HepG2 (cell line): ENCODE data around the gene RNF208. TPM values are rescaled to one million over a fixed set of nuclear protein-coding genes. Genes with fewer than 3 reads are reported as not detected.

ENCODE experiments used
- CEBPB ChIP-seq: IDR thresholded peaks from 2 replicates; pipeline ENCODE4 v1.6.1; 2011; ENCODE audit warnings: low read depth, low read length, improper control_type of control experiment, borderline replicate concordance
- HNF4A ChIP-seq: sonication (generic); formaldehyde crosslinking; IDR thresholded peaks from 2 replicates; pipeline ENCODE4 v1.4.0; 2020; ENCODE audit warnings: missing genetic modification reagents
- MEIS1 ChIP-seq: sonication (generic); formaldehyde crosslinking; IDR thresholded peaks from 2 replicates; pipeline ENCODE4 v1.9.0; 2021; ENCODE audit warnings: mild to moderate bottlenecking, missing genetic modification reagents, moderate library complexity, borderline replicate concordance
- NFE2L2 ChIP-seq: fragments of 150-350 bp; IDR thresholded peaks from 2 replicates; pipeline ENCODE4 v1.6.1; 2014; ENCODE audit warnings: low read length
- NR1H2 ChIP-seq: sonication (generic); formaldehyde crosslinking; IDR thresholded peaks from 2 replicates; pipeline ENCODE4 v1.8.1; 2022; ENCODE audit warnings: low read depth, missing genetic modification reagents, borderline replicate concordance
- RBAK ChIP-seq: sonication (generic); formaldehyde crosslinking; IDR thresholded peaks from 2 replicates; pipeline ENCODE4 v1.5.1; 2020; ENCODE audit warnings: mild to moderate bottlenecking, missing genetic modification reagents
- RXRA ChIP-seq: sonication (generic); formaldehyde crosslinking; IDR thresholded peaks from 2 replicates; pipeline ENCODE4 v1.5.1; 2020; ENCODE audit warnings: missing genetic modification reagents
- SKI ChIP-seq: fragments of 450-650 bp; IDR thresholded peaks from one replicate; pipeline ENCODE4 v1.6.1; 2018; ENCODE audit warnings: mild to moderate bottlenecking; ENCODE audit not compliant: partially characterized antibody
- SSRP1 ChIP-seq: IDR thresholded peaks from 2 replicates; pipeline ENCODE4 v1.6.1; 2016; ENCODE audit warnings: control low read depth
- ZNF205 ChIP-seq: IDR thresholded peaks from 2 replicates; pipeline ENCODE4 v1.6.1; 2018; ENCODE audit warnings: missing biosample characterization, missing genetic modification reagents
- ZNF274 ChIP-seq: sonication (generic); formaldehyde crosslinking; IDR thresholded peaks from 2 replicates; pipeline ENCODE4 v1.5.1; 2020; ENCODE audit warnings: mild to moderate bottlenecking, missing genetic modification reagents
- ZNF33A ChIP-seq: sonication (generic); formaldehyde crosslinking; IDR thresholded peaks from 2 replicates; pipeline ENCODE4 v1.5.1; 2020; ENCODE audit warnings: missing genetic modification reagents, mild to moderate bottlenecking, moderate library complexity, borderline replicate concordance
- ZNF460 ChIP-seq: sonication (generic); formaldehyde crosslinking; IDR thresholded peaks from 2 replicates; pipeline ENCODE4 v1.5.1; 2020; ENCODE audit warnings: missing genetic modification reagents, mild to moderate bottlenecking, borderline replicate concordance
- ZNF484 ChIP-seq: sonication (generic); formaldehyde crosslinking; IDR thresholded peaks from 2 replicates; pipeline ENCODE4 v1.5.1; 2020; ENCODE audit warnings: mild to moderate bottlenecking, low read depth, missing genetic modification reagents, borderline replicate concordance
- ZNF746 ChIP-seq: sonication (generic); formaldehyde crosslinking; IDR thresholded peaks from 2 replicates; pipeline ENCODE4 v1.8.0; 2022; ENCODE audit warnings: mild to moderate bottlenecking, missing genetic modification reagents
- ZNF761 ChIP-seq: sonication (generic); formaldehyde crosslinking; conservative IDR thresholded peaks from 2 replicates; pipeline ENCODE4 v1.4.0; 2020; ENCODE audit warnings: mild to moderate bottlenecking, missing genetic modification reagents
- ZNF883 ChIP-seq: sonication (generic); formaldehyde crosslinking; IDR thresholded peaks from 2 replicates; pipeline ENCODE4 v1.5.1; 2020; ENCODE audit warnings: mild to moderate bottlenecking, missing genetic modification reagents; ENCODE audit errors: not compliant biosample characterization
- polyA plus RNA-seq, 8 experiments: library from polyadenylated mRNA; depleted of rRNA in 3 of 8; stranded (reverse) in 7 of 8; unstranded in 1 of 8; fragments of >200 nt; fragmentation: Illumina TruSeq in 4 of 8; extraction: Trizol in 4 of 8; gene quantifications; 2 replicates each; pipeline versions ENCODE4 v1.2.1 to v1.2.3, GENCODE V29; 2011 to 2016; ENCODE audit warnings: low read depth in 4 of 8, missing spikeins in 1 of 8, mixed read lengths in 1 of 8; ENCODE audit not compliant: insufficient read depth in 1 of 8
- total RNA-seq, 5 experiments: library from RNA; depleted of rRNA; stranded (reverse); fragments of >200 nt; fragmentation: Illumina TruSeq; extraction: Trizol; gene quantifications; 2 replicates each; pipeline ENCODE4 v1.2.3, GENCODE V29; 2016; ENCODE audit warnings: low read depth in 1 of 5
- TF ChIP-seq, protein P1 (sequence below): sonication (generic); formaldehyde crosslinking; IDR thresholded peaks from 2 replicates; pipeline ENCODE4 v1.4.0; 2020; ENCODE audit warnings: missing genetic modification reagents
- TF ChIP-seq, protein P2 (sequence below): sonication (generic); formaldehyde crosslinking; IDR thresholded peaks from 2 replicates; pipeline ENCODE4 v1.4.0; 2020; ENCODE audit warnings: missing genetic modification reagents, borderline replicate concordance
- TF ChIP-seq, protein P3 (sequence below): IDR thresholded peaks from 2 replicates; pipeline ENCODE4 v1.6.1; 2012; ENCODE audit warnings: low read depth, low read length, improper control_type of control experiment
- TF ChIP-seq, protein P4 (sequence below): sonication (generic); formaldehyde crosslinking; IDR thresholded peaks from 2 replicates; pipeline ENCODE4 v1.4.0; 2020; ENCODE audit warnings: mild to moderate bottlenecking, missing genetic modification reagents

The RNF208 gene
- total and polyA plus RNA-seq, 2 of the 13 experiments (the other 11 are each of a cell fraction or from before 2014, with no cell fraction given): 1.6 to 2.1 TPM

DNA sequence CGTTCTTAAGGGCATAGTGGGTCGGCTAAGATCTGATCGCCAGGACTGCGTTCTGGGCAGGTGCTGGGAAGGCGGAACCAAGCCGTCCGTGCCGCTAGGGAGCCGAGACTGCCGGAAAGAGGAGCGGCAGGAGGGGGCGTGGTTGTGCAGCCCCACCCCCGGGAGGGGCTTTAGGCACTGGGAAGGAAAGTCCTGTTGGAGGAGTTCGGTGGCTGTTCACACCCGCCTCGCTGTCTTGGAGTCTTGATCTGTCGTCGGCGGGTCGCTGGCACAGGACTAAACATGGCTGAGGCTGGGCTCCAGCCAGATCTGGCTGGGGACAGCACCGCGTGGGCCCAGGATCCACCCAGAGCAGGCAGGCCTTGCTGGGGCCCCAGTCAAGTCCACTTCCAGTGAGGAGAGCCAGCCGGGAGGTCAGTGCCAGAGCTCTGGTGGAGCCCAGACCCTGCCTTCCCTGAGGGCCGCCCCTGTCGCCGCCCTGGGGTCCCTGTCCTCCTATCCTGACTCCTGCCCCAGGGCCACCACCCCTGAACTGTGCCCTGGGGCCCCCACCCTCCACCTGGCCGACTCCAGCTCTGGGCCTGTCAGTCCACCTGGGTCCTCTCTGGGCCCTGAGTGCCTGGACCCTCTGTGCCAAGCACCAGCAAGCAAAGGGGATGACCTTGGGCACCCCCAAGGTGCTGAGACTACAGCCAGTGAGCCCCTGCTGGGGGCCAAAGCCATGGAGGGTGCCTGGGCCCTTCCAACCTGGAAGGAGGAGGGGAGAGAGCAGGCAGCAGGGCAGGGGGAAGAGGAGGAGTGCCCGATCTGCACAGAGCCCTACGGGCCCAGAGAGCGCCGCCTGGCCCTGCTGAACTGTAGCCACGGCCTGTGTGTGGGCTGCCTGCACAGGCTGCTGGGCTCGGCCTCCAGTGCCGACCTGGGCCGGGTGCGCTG is 4.5 kb downstream of the RNF208 start (continued):
- TF ChIP-seq, protein P1, sequence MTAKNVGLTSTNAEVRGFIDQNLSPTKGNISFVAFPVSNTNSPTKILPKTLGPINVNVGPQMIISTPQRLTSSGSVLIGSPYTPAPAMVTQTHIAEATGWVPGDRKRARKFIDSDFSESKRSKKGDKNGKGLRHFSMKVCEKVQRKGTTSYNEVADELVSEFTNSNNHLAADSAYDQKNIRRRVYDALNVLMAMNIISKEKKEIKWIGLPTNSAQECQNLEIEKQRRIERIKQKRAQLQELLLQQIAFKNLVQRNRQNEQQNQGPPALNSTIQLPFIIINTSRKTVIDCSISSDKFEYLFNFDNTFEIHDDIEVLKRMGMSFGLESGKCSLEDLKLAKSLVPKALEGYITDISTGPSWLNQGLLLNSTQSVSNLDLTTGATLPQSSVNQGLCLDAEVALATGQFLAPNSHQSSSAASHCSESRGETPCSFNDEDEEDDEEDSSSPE: no peak
- peak; percentile 38; the same call in 1 of the 2 replicates for TF ChIP-seq SSRP1 (CRISPR knock-in tag)
- TF ChIP-seq MEIS1 (CRISPR knock-in tag): 0 out of 2 replicates have a peak, but pooled peaks have one; percentile 30
- TF ChIP-seq, protein P2, sequence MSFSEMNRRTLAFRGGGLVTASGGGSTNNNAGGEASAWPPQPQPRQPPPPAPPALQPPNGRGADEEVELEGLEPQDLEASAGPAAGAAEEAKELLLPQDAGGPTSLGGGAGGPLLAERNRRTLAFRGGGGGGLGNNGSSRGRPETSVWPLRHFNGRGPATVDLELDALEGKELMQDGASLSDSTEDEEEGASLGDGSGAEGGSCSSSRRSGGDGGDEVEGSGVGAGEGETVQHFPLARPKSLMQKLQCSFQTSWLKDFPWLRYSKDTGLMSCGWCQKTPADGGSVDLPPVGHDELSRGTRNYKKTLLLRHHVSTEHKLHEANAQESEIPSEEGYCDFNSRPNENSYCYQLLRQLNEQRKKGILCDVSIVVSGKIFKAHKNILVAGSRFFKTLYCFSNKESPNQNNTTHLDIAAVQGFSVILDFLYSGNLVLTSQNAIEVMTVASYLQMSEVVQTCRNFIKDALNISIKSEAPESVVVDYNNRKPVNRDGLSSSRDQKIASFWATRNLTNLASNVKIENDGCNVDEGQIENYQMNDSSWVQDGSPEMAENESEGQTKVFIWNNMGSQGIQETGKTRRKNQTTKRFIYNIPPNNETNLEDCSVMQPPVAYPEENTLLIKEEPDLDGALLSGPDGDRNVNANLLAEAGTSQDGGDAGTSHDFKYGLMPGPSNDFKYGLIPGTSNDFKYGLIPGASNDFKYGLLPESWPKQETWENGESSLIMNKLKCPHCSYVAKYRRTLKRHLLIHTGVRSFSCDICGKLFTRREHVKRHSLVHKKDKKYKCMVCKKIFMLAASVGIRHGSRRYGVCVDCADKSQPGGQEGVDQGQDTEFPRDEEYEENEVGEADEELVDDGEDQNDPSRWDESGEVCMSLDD (CRISPR knock-in tag): no peak
- no peak; the same call in 1 of the 2 replicates for TF ChIP-seq RXRA
- TF ChIP-seq ZNF33A (CRISPR knock-in tag): no peak
- TF ChIP-seq NFE2L2: no peak
- no peak for TF ChIP-seq ZNF484 (CRISPR knock-in tag)
- no peak for TF ChIP-seq ZNF460 (CRISPR knock-in tag)
- TF ChIP-seq RBAK: no peak
- no peak; the same call in 1 of the 2 replicates for TF ChIP-seq HNF4A (CRISPR knock-in tag)
- no peak for TF ChIP-seq SKI
- peak; percentile 32; the same call in 1 of the 2 replicates for TF ChIP-seq ZNF746 (CRISPR knock-in tag)
- TF ChIP-seq, protein P3, sequence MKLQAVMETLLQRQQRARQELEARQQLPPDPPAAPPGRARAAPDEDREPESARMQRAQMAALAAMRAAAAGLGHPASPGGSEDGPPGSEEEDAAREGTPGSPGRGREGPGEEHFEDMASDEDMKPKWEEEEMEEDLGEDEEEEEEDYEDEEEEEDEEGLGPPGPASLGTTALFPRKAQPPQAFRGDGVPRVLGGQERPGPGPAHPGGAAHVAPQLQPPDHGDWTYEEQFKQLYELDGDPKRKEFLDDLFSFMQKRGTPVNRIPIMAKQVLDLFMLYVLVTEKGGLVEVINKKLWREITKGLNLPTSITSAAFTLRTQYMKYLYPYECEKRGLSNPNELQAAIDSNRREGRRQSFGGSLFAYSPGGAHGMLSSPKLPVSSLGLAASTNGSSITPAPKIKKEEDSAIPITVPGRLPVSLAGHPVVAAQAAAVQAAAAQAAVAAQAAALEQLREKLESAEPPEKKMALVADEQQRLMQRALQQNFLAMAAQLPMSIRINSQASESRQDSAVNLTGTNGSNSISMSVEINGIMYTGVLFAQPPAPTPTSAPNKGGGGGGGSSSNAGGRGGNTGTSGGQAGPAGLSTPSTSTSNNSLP: no peak
- peak; percentile 53; the same call in 1 of the 2 replicates for TF ChIP-seq ZNF761 (CRISPR knock-in tag)
- TF ChIP-seq, protein P4, sequence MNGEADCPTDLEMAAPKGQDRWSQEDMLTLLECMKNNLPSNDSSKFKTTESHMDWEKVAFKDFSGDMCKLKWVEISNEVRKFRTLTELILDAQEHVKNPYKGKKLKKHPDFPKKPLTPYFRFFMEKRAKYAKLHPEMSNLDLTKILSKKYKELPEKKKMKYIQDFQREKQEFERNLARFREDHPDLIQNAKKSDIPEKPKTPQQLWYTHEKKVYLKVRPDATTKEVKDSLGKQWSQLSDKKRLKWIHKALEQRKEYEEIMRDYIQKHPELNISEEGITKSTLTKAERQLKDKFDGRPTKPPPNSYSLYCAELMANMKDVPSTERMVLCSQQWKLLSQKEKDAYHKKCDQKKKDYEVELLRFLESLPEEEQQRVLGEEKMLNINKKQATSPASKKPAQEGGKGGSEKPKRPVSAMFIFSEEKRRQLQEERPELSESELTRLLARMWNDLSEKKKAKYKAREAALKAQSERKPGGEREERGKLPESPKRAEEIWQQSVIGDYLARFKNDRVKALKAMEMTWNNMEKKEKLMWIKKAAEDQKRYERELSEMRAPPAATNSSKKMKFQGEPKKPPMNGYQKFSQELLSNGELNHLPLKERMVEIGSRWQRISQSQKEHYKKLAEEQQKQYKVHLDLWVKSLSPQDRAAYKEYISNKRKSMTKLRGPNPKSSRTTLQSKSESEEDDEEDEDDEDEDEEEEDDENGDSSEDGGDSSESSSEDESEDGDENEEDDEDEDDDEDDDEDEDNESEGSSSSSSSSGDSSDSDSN: peak; percentile 48; the same call in 1 of the 2 replicates
- no peak for TF ChIP-seq ZNF205 (CRISPR knock-in tag)
- TF ChIP-seq NR1H2 (CRISPR knock-in tag): no peak; the same call in 1 of the 2 replicates
- TF ChIP-seq CEBPB: no peak
- TF ChIP-seq ZNF883 (CRISPR knock-in tag): peak; percentile 10
- TF ChIP-seq ZNF274 (CRISPR knock-in tag): peak; percentile 46; the same call in 1 of the 2 replicates
